H9 (cell line): ENCODE results near the gene CCNL1. TPM values are rescaled to one million over a fixed set of nuclear protein-coding genes. Genes with fewer than 3 reads are reported as not detected.

Source experiments
- DNase-seq: peaks from one replicate; pipeline ENCODE4 v3.0.0-alpha.2; 2017
- H2AFZ ChIP-seq: one replicate; pipeline ENCODE4 v1.6.1; 2013; ENCODE audit warnings: mild to moderate bottlenecking, low read length, control low read depth, moderate library complexity
- H2AK5ac ChIP-seq: 2 replicates; pipeline ENCODE4 v1.6.1; 2013; ENCODE audit warnings: low read length, control low read depth, mixed read lengths; ENCODE audit not compliant: insufficient read length
- H2BK120ac ChIP-seq: one replicate; pipeline ENCODE4 v1.6.1; 2013; ENCODE audit warnings: low read depth, mild to moderate bottlenecking, low read length, control low read depth, inconsistent platforms; ENCODE audit not compliant: poor library complexity, severe bottlenecking
- H2BK12ac ChIP-seq: 2 replicates; pipeline ENCODE4 v1.6.1; 2013; ENCODE audit warnings: low read length, control low read depth, mixed read lengths, low read depth; ENCODE audit not compliant: insufficient read length
- H2BK15ac ChIP-seq: 2 replicates; pipeline ENCODE4 v1.6.1; 2013; ENCODE audit warnings: low read depth, low read length, control low read depth
- H2BK20ac ChIP-seq: one replicate; pipeline ENCODE4 v1.6.1; 2013; ENCODE audit warnings: low read depth, mild to moderate bottlenecking, low read length, control low read depth, inconsistent platforms; ENCODE audit not compliant: poor library complexity, severe bottlenecking
- H2BK5ac ChIP-seq: 2 replicates; pipeline ENCODE4 v1.6.1; 2013; ENCODE audit warnings: low read length, control low read depth, mixed read lengths; ENCODE audit not compliant: insufficient read length
- H3K14ac ChIP-seq: 2 replicates; pipeline ENCODE4 v1.6.1; 2013; ENCODE audit warnings: low read length, control low read depth; ENCODE audit not compliant: insufficient read depth
- H3K18ac ChIP-seq: 2 replicates; pipeline ENCODE4 v1.6.1; 2013; ENCODE audit warnings: low read depth, mild to moderate bottlenecking, mixed read lengths, low read length, control low read depth; ENCODE audit not compliant: insufficient read length
- H3K23ac ChIP-seq: 2 replicates; pipeline ENCODE4 v1.6.1; 2013; ENCODE audit warnings: low read length, control low read depth, mixed read lengths, low read depth; ENCODE audit not compliant: insufficient read length
- H3K23me2 ChIP-seq: 2 replicates; pipeline ENCODE4 v1.6.1; 2013; ENCODE audit warnings: low read depth, mild to moderate bottlenecking, mixed read lengths, low read length, control low read depth; ENCODE audit not compliant: insufficient read length, poor library complexity, severe bottlenecking
- H3K27ac ChIP-seq: 2 replicates; pipeline ENCODE4 v1.5.1; 2013; ENCODE audit warnings: low read length, control low read depth, mixed read lengths, low read depth; ENCODE audit not compliant: insufficient read length
- H3K27me3 ChIP-seq: 2 replicates; pipeline ENCODE4 v1.6.1; 2013; ENCODE audit warnings: low read length, control low read depth, inconsistent platforms; ENCODE audit not compliant: insufficient read depth
- H3K4ac ChIP-seq: 2 replicates; pipeline ENCODE4 v1.6.1; 2013; ENCODE audit warnings: low read depth, mild to moderate bottlenecking, control low read depth, inconsistent platforms, low read length, moderate library complexity
- H3K4me1 ChIP-seq: 2 replicates; pipeline ENCODE4 v1.6.1; 2013; ENCODE audit warnings: low read length, control low read depth, inconsistent platforms; ENCODE audit not compliant: insufficient read depth
- H3K4me2 ChIP-seq: 2 replicates; pipeline ENCODE4 v1.6.1; 2013; ENCODE audit warnings: low read length, control low read depth, mixed read lengths; ENCODE audit not compliant: insufficient read length, insufficient read depth
- H3K56ac ChIP-seq: 2 replicates; pipeline ENCODE4 v1.6.1; 2013; ENCODE audit warnings: low read depth, mild to moderate bottlenecking, mixed read lengths, low read length, control low read depth; ENCODE audit not compliant: insufficient read length
- H3K79me1 ChIP-seq: 2 replicates; pipeline ENCODE4 v1.6.1; 2013; ENCODE audit warnings: low read depth, mild to moderate bottlenecking, moderate library complexity, low read length, control low read depth, inconsistent platforms; ENCODE audit not compliant: insufficient read depth, poor library complexity, severe bottlenecking
- H3K79me2 ChIP-seq: 2 replicates; pipeline ENCODE4 v1.6.1; 2013; ENCODE audit warnings: low read length, control low read depth, inconsistent platforms; ENCODE audit not compliant: insufficient read depth
- H3K9ac ChIP-seq: 2 replicates; pipeline ENCODE4 v1.6.1; 2013; ENCODE audit warnings: low read length, control low read depth, mixed read lengths; ENCODE audit not compliant: insufficient read length; ENCODE audit errors: extremely low read depth
- H3K9me3 ChIP-seq: one replicate; pipeline ENCODE4 v1.6.1; 2013; ENCODE audit warnings: low read depth, low read length, inconsistent platforms; ENCODE audit not compliant: control insufficient read depth
- H3T11ph ChIP-seq: one replicate; pipeline ENCODE4 v1.6.1; 2013; ENCODE audit warnings: mild to moderate bottlenecking, low read length, control low read depth, inconsistent platforms
- H4K20me1 ChIP-seq: one replicate; pipeline ENCODE4 v1.6.1; 2013; ENCODE audit not compliant: control insufficient read depth, insufficient read length, insufficient read depth
- H4K5ac ChIP-seq: 2 replicates; pipeline ENCODE4 v1.6.1; 2013; ENCODE audit warnings: low read depth, mild to moderate bottlenecking, mixed read lengths, low read length, control low read depth; ENCODE audit not compliant: insufficient read length
- H4K8ac ChIP-seq: replicated peaks from 2 replicates; pipeline ENCODE4 v1.6.1; 2013; ENCODE audit warnings: low read length, control low read depth, mixed read lengths, low read depth; ENCODE audit not compliant: insufficient read length
- H4K91ac ChIP-seq: 2 replicates; pipeline ENCODE4 v1.6.1; 2013; ENCODE audit warnings: low read depth, mild to moderate bottlenecking, moderate library complexity, mixed read lengths, low read length, control low read depth; ENCODE audit not compliant: insufficient read length
- H3K27ac Mint-ChIP-seq, 3 experiments: 2 replicates in 2 of 3; 3 replicates in 1 of 3; pipeline ENCODE4 v1.8.0; 2020 to 2021; ENCODE audit warnings: mixed read lengths in 3 of 3, mild to moderate bottlenecking in 1 of 3, moderate library complexity in 1 of 3
- H3K27me3 Mint-ChIP-seq: 2 replicates; pipeline ENCODE4 v1.8.0; 2021; ENCODE audit warnings: low read depth, mild to moderate bottlenecking, moderate library complexity, mixed read lengths
- H3K36me3 Mint-ChIP-seq, 3 experiments: 2 replicates in 2 of 3; 3 replicates in 1 of 3; pipeline ENCODE4 v1.8.0; 2020 to 2021; ENCODE audit warnings: low read depth in 3 of 3, mixed read lengths in 3 of 3; ENCODE audit not compliant: insufficient read depth in 1 of 3
- H3K4me1 Mint-ChIP-seq, 2 experiments: 2 replicates each; pipeline ENCODE4 v1.8.0; 2020; ENCODE audit warnings: mixed read lengths in 2 of 2
- H3K4me3 Mint-ChIP-seq, 2 experiments: 2 replicates in 1 of 2; 3 replicates in 1 of 2; pipeline ENCODE4 v1.8.0; 2020 to 2021; ENCODE audit warnings: mild to moderate bottlenecking in 2 of 2, mixed read lengths in 2 of 2, moderate library complexity in 1 of 2
- H3K9me3 Mint-ChIP-seq, 2 experiments: 2 replicates in 1 of 2; 3 replicates in 1 of 2; pipeline ENCODE4 v1.8.0; 2020; ENCODE audit warnings: mild to moderate bottlenecking in 2 of 2, mixed read lengths in 2 of 2, moderate library complexity in 1 of 2
- WGBS: extraction: QIAGEN DNeasy Blood & Tissue Kit; methylation state at CpG from one replicate; pipeline ENCODE4 v1.1.7; 2013; ENCODE audit warnings: missing lambda C conversion rate, low lambda C conversion rate, mixed read lengths; ENCODE audit not compliant: insufficient read length; ENCODE audit errors: extremely low coverage; 5-methylcytosine and 5-hydroxymethylcytosine counted together
- total RNA-seq: library from RNA; stranded (reverse); gene quantifications from 2 replicates; pipeline ENCODE4 v1.2.1, GENCODE V29; 2021
- TF ChIP-seq, protein P1 (sequence below): fragments of 200-600 bp; sonication (generic); conservative IDR thresholded peaks from 3 replicates; pipeline ENCODE4 v1.8.0; 2021; ENCODE audit warnings: antibody characterized with exemption, mild to moderate bottlenecking

Gene CCNL1
- total RNA-seq, 1 experiment from 2014 or later, result 103 TPM

DNA sequence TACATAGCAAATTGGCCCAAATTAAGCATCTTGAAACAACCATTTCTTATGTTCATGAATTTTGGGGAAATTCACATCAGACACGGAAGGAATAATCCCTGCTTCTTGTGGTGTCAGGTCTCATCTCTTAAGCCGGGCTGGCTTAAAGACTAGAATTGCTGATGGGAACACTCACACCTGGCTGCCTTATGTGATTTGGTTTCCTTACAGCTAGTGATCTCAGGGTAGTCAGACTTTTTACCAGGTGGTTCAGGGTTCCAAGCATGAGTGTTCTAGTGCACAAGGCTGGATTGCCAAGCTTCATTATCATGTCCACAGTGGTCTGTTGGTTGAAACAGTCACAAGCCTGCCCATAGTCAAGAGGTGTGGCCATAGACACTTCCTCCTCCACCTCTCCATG lies 20.3 kb upstream of the CCNL1 start:
- Mint-ChIP-seq H3K9me3 (peaks cover 46 to 66% of the 10 kb centered on the region in 2 experiments), H3K4me1 (peaks cover 6 to 7% of the 10 kb centered on the region in 2 experiments), H3K27me3 (peaks cover 6% of the 10 kb centered on the region), H3K27ac (no peak overlapping the region), H3K36me3 (peaks cover 42 to 78% (median 53%) of the 10 kb centered on the region in 3 experiments), H3K4me3 (no peak overlapping the region)
- no peak overlapping the region for H4K91ac ChIP-seq
- H2BK120ac ChIP-seq, result no peak overlapping the region
- H3K23ac ChIP-seq, result no peak overlapping the region
- H2BK20ac ChIP-seq, result no peak overlapping the region
- no peak overlapping the region for H3K27ac ChIP-seq
- WGBS, result no CpG with 5 or more reads among the region's 2 CpGs
- no peaks in the 10 kb centered on the region for H4K20me1 ChIP-seq
- H2BK5ac ChIP-seq, result no peak overlapping the region
- H3K56ac ChIP-seq, result no peak overlapping the region
- no peak overlapping the region for H4K8ac ChIP-seq
- H3K4me1 ChIP-seq, result no peaks in the 10 kb centered on the region
- H3K9me3 ChIP-seq, result no peaks in the 10 kb centered on the region
- H3K4me2 ChIP-seq, result no peak overlapping the region
- H3K27me3 ChIP-seq, result no peaks in the 10 kb centered on the region
- no peak overlapping the region for H3T11ph ChIP-seq
- H2AFZ ChIP-seq, result no peak overlapping the region
- no peak overlapping the region for H3K18ac ChIP-seq
- H2BK15ac ChIP-seq, result no peak overlapping the region
- no peak overlapping the region for H3K9ac ChIP-seq
- DNase-seq, result no peak
- TF ChIP-seq, protein P1, sequence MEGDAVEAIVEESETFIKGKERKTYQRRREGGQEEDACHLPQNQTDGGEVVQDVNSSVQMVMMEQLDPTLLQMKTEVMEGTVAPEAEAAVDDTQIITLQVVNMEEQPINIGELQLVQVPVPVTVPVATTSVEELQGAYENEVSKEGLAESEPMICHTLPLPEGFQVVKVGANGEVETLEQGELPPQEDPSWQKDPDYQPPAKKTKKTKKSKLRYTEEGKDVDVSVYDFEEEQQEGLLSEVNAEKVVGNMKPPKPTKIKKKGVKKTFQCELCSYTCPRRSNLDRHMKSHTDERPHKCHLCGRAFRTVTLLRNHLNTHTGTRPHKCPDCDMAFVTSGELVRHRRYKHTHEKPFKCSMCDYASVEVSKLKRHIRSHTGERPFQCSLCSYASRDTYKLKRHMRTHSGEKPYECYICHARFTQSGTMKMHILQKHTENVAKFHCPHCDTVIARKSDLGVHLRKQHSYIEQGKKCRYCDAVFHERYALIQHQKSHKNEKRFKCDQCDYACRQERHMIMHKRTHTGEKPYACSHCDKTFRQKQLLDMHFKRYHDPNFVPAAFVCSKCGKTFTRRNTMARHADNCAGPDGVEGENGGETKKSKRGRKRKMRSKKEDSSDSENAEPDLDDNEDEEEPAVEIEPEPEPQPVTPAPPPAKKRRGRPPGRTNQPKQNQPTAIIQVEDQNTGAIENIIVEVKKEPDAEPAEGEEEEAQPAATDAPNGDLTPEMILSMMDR, result no peak
- H3K79me2 ChIP-seq, result 0 out of 2 replicates have a peak, but pooled peaks cover 1% of the 10 kb centered on the region
- H3K14ac ChIP-seq, result no peak overlapping the region
- no peak overlapping the region for H3K4ac ChIP-seq
- no peaks in the 10 kb centered on the region for H3K79me1 ChIP-seq
- H4K5ac ChIP-seq, result no peak overlapping the region
- no peak overlapping the region for H2AK5ac ChIP-seq
- peaks cover 7% of the 10 kb centered on the region for H3K23me2 ChIP-seq
- H2BK12ac ChIP-seq, result no peak overlapping the region
